Stimulated activated memory B cell treated with anti-CD40 and anti-IgM and Interleukin-4, amounts not matched to agents 10 μg/mL and 1 μg/mL and 100 μg/mL, for 72 hours (primary cell): ENCODE results near the gene OTUB2.

Source experiments
- ATAC-seq: fragments of 150-1000 bp; cut with Tn5 transposase; 2 replicates; pipeline ENCODE4 v1.10.0; 2021
- H3K27ac Mint-ChIP-seq: one replicate; pipeline ENCODE4 v1.8.0; 2022; ENCODE audit warnings: mild to moderate bottlenecking, mixed read lengths
- H3K27me3 Mint-ChIP-seq: one replicate; pipeline ENCODE4 v1.8.0; 2022; ENCODE audit warnings: mixed read lengths
- H3K36me3 Mint-ChIP-seq: one replicate; pipeline ENCODE4 v1.8.0; 2022; ENCODE audit warnings: mixed read lengths
- H3K4me1 Mint-ChIP-seq: one replicate; pipeline ENCODE4 v1.8.0; 2022; ENCODE audit warnings: mixed read lengths
- H3K4me3 Mint-ChIP-seq: one replicate; pipeline ENCODE4 v1.8.0; 2022; ENCODE audit warnings: mild to moderate bottlenecking, moderate library complexity, mixed read lengths
- H3K9me3 Mint-ChIP-seq: one replicate; pipeline ENCODE4 v1.8.0; 2022; ENCODE audit warnings: mixed read lengths

OTUB2 gene

GRCh38 chr14:94026173-94026888 is at the start of gene OTUB2:
Gene OTUB2, plus strand, starts transcription at chr14:94026340. Its CDS starts 198 bp downstream, at chr14:94026538.
- no peak within 1 kb of the TSS for H3K27ac Mint-ChIP-seq
- peaks cover 33% of the 10 kb centered on the region for H3K27me3 Mint-ChIP-seq
- no peaks in the 10 kb centered on the region for H3K36me3 Mint-ChIP-seq
- no peaks in the 10 kb centered on the region for H3K9me3 Mint-ChIP-seq
- peak within 1 kb of the TSS; percentile 74 for H3K4me3 Mint-ChIP-seq
- ATAC-seq: peak; percentile 98
- peaks cover 11% of the 10 kb centered on the region for H3K4me1 Mint-ChIP-seq

DNA sequence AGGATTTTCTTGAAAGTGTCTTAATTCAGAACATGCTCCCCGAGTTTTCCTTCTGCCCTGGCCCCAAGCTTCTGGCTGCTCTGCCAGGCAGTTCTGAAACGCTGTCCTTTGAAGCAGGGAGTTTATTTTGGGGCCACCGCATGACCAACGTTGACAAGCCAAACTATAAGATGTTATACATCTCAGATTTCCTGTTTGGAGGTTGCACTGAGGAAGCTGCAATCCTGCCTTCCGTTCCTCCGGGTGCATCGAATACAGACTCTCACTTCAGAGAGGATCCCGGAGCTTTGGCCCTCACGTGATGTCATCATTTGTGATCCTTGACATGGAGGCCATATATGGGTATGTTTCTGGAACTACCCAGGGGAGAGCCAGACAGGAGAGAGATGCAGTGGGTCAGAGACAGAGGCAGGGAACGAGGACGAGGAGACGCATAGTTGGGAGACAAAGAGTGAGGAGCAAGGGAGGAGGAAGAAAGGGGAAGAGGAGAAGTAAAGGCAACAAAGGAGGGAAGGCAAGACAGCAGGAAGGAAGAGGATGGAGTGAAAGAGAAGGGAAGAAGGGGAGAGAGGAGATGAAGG is 49.6 kb upstream of the OTUB2 start, which contains the start of gene ASB2:
Gene ASB2, minus strand, starts transcription at position 94 of the 581 bp plus-strand sequence. CDS start 12,031 bp downstream, outside the sequence.
- Mint-ChIP-seq H3K27ac (peak within 1 kb of the TSS; percentile 91), H3K9me3 (peaks cover 6% of the 10 kb centered on the region), H3K27me3 (peaks cover 54% of the 10 kb centered on the region), H3K4me3 (peak within 1 kb of the TSS; percentile 58), H3K4me1 (peaks cover 60% of the 10 kb centered on the region), H3K36me3 (peaks cover 10% of the 10 kb centered on the region)
- no peak for ATAC-seq

GRCh38 chr14:93977171-93977570 is 49.0 kb upstream of the OTUB2 start:
- no peak for ATAC-seq
- Mint-ChIP-seq H3K36me3 (peaks cover 10% of the 10 kb centered on the region), H3K4me1 (peaks cover 54% of the 10 kb centered on the region), H3K9me3 (peaks cover 6% of the 10 kb centered on the region), H3K27ac (peak overlapping the region; percentile 91), H3K4me3 (peak overlapping the region; percentile 58), H3K27me3 (peaks cover 60% of the 10 kb centered on the region)

DNA sequence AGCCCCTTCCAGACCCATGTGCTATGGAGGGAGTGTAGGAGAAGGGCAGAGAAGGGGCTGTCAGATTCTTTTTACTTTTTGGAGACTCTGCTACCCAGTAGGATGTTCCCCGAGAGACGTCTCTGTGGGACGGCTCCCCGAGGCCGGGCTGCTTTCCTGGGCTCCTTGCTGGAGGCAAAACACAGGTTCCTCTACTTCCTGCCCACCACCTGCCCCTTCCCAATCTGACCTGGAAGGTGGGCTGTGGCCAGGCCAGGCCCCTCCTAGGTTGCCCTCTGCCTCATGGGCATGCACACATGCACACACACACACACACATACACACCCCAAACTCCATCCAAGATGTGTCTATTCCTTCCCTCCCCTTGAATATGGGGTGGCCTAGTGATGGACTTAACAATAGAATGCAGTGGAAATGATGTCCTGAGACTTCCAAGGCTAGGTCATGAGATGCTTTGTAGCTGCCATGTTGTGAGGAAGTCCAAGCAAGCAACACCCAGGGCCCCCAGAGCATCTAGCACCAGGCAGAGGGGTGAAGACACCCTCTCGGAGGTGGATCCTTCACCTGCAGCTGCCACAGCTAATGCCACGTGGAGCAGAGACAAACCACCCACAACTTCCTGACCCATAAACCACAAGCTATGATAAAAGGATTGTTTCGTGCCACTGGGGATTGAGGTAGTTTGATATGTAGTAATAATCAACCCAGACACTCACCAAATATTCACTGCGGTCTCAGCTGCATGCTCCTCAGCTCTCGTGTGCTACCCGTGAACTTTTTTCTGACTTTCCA is 48.2 kb upstream of the OTUB2 start:
- H3K4me1 Mint-ChIP-seq: peaks cover 50% of the 10 kb centered on the region
- peaks cover 6% of the 10 kb centered on the region for H3K9me3 Mint-ChIP-seq
- peaks cover 10% of the 10 kb centered on the region for H3K36me3 Mint-ChIP-seq
- H3K4me3 Mint-ChIP-seq: no peak overlapping the region
- H3K27me3 Mint-ChIP-seq: peaks cover 63% of the 10 kb centered on the region
- peak; percentile 92 for ATAC-seq
- peak overlapping the region; percentile 91 for H3K27ac Mint-ChIP-seq

- Mint-ChIP-seq H3K36me3 (peaks cover 10% of the 10 kb centered on the region), H3K27ac (peak overlapping the region; percentile 91), H3K9me3 (peaks cover 6% of the 10 kb centered on the region), H3K4me1 (peaks cover 50% of the 10 kb centered on the region), H3K4me3 (no peak overlapping the region), H3K27me3 (peaks cover 69% of the 10 kb centered on the region)
- no peak for ATAC-seq
Observed at GRCh38 chr14:93978735-93979134, 47.4 kb upstream of the OTUB2 start.

DNA sequence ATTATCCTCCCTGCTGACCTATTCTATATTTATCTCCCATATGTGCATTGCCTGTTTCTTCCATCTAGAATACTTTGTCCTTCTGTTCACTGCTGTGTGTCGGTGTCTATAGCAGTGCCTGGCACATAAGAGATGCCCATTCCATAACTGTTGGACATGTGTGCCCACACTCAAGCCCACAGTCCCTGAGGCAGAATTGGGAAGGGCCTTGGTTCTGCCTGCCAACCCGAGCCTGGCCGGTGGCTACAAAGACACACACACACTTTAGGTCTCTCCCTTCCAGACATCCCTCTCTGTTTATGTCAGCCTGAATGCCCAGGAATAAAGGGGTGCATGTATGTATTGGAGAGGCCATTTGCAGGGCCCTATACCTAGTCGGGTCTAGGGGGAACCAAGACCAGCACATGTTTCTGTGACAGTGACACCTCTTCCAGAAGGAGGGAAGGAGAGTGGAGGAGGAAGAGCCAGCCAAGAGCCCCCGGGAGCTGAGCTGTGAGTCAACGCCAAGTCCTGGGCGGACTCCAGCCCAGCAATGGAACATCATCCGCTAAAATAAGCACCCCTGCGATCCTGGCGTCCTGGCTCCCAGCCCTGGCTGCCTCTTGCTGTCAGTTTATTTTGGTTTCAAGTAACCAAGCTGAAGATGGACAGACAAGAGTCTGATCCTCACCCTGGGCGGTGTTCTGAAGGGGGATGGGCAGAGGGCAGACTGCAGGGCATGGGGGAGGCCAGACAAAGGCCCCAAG is 45.5 kb upstream of the OTUB2 start:
- H3K27ac Mint-ChIP-seq: peak overlapping the region; percentile 52
- H3K9me3 Mint-ChIP-seq: peaks cover 6% of the 10 kb centered on the region
- peaks cover 9% of the 10 kb centered on the region for H3K36me3 Mint-ChIP-seq
- H3K4me1 Mint-ChIP-seq: peaks cover 50% of the 10 kb centered on the region
- peaks cover 69% of the 10 kb centered on the region for H3K27me3 Mint-ChIP-seq
- ATAC-seq: no peak
- no peak overlapping the region for H3K4me3 Mint-ChIP-seq

- ATAC-seq: no peak
- Mint-ChIP-seq H3K4me3 (no peak overlapping the region), H3K27ac (peak overlapping the region; percentile 52), H3K4me1 (peaks cover 42% of the 10 kb centered on the region), H3K9me3 (peaks cover 6% of the 10 kb centered on the region), H3K27me3 (peaks cover 65% of the 10 kb centered on the region), H3K36me3 (peaks cover 4% of the 10 kb centered on the region)
Observed at GRCh38 chr14:93981316-93982229, 44.6 kb upstream of the OTUB2 start.

GRCh38 chr14:93982230-93983007 is 43.7 kb upstream of the OTUB2 start:
- peaks cover 65% of the 10 kb centered on the region for H3K27me3 Mint-ChIP-seq
- no peak overlapping the region for H3K27ac Mint-ChIP-seq
- no peaks in the 10 kb centered on the region for H3K36me3 Mint-ChIP-seq
- H3K9me3 Mint-ChIP-seq: peaks cover 2% of the 10 kb centered on the region
- H3K4me1 Mint-ChIP-seq: peaks cover 34% of the 10 kb centered on the region
- H3K4me3 Mint-ChIP-seq: no peak overlapping the region
- no peak for ATAC-seq

- no peak for ATAC-seq
- Mint-ChIP-seq H3K9me3 (no peaks in the 10 kb centered on the region), H3K4me1 (peaks cover 22% of the 10 kb centered on the region), H3K27me3 (peaks cover 81% of the 10 kb centered on the region), H3K4me3 (no peak overlapping the region), H3K27ac (no peak overlapping the region), H3K36me3 (no peaks in the 10 kb centered on the region)
Observed at GRCh38 chr14:93984070-93984469, 42.1 kb upstream of the OTUB2 start.

GRCh38 chr14:93984987-93985410 is 41.1 kb upstream of the OTUB2 start:
- peaks cover 90% of the 10 kb centered on the region for H3K27me3 Mint-ChIP-seq
- H3K36me3 Mint-ChIP-seq: no peaks in the 10 kb centered on the region
- H3K9me3 Mint-ChIP-seq: no peaks in the 10 kb centered on the region
- ATAC-seq: no peak
- H3K4me3 Mint-ChIP-seq: no peak overlapping the region
- H3K4me1 Mint-ChIP-seq: peaks cover 26% of the 10 kb centered on the region
- H3K27ac Mint-ChIP-seq: no peak overlapping the region

- peaks cover 3% of the 10 kb centered on the region for H3K9me3 Mint-ChIP-seq
- ATAC-seq: no peak
- H3K27ac Mint-ChIP-seq: no peak overlapping the region
- H3K36me3 Mint-ChIP-seq: no peaks in the 10 kb centered on the region
- peaks cover 91% of the 10 kb centered on the region for H3K27me3 Mint-ChIP-seq
- H3K4me1 Mint-ChIP-seq: peaks cover 16% of the 10 kb centered on the region
- H3K4me3 Mint-ChIP-seq: no peak overlapping the region
Observed at GRCh38 chr14:93986955-93987354, 39.2 kb upstream of the OTUB2 start.

DNA sequence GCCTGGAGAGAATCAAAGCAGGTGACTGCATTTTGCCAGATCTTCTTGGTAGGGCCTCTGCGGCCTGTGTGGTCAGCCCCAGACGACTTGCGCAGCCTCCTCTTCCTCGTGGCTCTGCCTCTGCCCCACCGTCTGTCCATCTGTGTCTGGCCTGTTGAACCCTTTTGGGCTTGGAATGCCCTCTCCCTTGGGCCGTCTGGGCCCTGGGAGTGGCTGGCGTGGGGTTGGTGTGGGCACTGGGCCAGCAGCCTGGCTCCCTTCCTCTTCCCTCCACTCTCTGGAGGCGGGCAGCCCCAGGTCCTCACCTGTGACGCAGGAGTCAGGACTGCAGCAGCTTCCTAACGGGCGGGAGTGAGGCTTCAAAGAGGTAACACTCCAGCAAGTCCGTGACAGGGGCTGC is 38.8 kb upstream of the OTUB2 start:
- H3K27ac Mint-ChIP-seq: no peak overlapping the region
- H3K36me3 Mint-ChIP-seq: no peaks in the 10 kb centered on the region
- H3K4me1 Mint-ChIP-seq: peaks cover 16% of the 10 kb centered on the region
- peaks cover 91% of the 10 kb centered on the region for H3K27me3 Mint-ChIP-seq
- no peak for ATAC-seq
- no peak overlapping the region for H3K4me3 Mint-ChIP-seq
- H3K9me3 Mint-ChIP-seq: peaks cover 3% of the 10 kb centered on the region

DNA sequence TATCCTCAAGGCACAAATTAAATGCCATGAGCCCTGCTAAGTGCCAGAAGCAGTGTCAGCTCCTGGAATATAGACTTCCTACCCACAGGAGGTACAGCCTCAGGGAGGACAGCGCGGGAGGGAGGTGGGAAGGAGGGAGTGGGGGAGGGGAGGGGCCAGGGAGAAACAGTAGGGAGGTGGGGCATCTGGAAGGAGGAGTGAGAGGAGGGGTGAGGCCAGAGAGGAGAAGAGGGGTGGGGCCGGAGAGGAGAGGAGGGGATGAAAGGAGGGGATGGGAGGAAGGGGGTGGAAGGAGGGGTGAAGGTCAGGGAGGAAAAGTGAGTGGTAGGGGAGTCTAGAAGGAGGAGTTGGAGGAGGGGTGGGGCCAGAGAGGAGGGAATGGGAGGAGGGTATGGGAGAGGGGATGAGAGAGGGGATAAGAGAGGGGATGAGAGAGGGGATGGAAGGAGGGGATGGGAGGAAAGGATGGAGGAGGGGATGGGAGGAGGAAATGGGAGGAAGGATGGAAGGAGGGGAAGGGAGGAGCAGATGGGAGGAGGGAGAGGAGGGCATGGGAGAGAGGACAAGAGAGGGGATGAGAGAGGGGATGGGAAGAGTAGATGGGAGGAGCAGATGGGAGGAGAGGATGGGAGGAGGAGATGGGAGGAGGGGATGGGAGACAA is 38.2 kb upstream of the OTUB2 start:
- peaks cover 16% of the 10 kb centered on the region for H3K4me1 Mint-ChIP-seq
- peaks cover 3% of the 10 kb centered on the region for H3K9me3 Mint-ChIP-seq
- H3K4me3 Mint-ChIP-seq: no peak overlapping the region
- no peak overlapping the region for H3K27ac Mint-ChIP-seq
- peaks cover 94% of the 10 kb centered on the region for H3K27me3 Mint-ChIP-seq
- no peak for ATAC-seq
- H3K36me3 Mint-ChIP-seq: no peaks in the 10 kb centered on the region
